Large intestine (tissue), 3 donors: ENCODE data around the gene ST3GAL3. TPM values are rescaled to one million over a fixed set of nuclear protein-coding genes. Genes with fewer than 3 reads are reported as not detected.

Experiments
- DNase-seq, 2 donors: peaks; one replicate each; pipeline versions ENCODE4 v3.0.0 to v3.0.0-alpha.2; 2013
- H3K27ac ChIP-seq: one replicate; pipeline ENCODE4 v1.5.1; 2013; ENCODE audit warnings: low read length
- H3K27me3 ChIP-seq: 2 replicates; pipeline ENCODE4 v1.6.1; 2013; ENCODE audit warnings: low read length; ENCODE audit not compliant: control insufficient read depth, insufficient read depth
- H3K36me3 ChIP-seq: 2 replicates; pipeline ENCODE4 v1.6.1; 2013; ENCODE audit warnings: low read length; ENCODE audit not compliant: control insufficient read depth, insufficient read depth
- H3K4me1 ChIP-seq: one replicate; pipeline ENCODE4 v1.6.1; 2013; ENCODE audit warnings: low read length; ENCODE audit not compliant: control insufficient read depth, insufficient read depth
- H3K4me3 ChIP-seq: one replicate; pipeline ENCODE4 v1.5.1; 2013; ENCODE audit warnings: low read length
- H3K9me3 ChIP-seq: one replicate; pipeline ENCODE4 v1.6.1; 2013; ENCODE audit warnings: mild to moderate bottlenecking, low read depth, low read length, moderate library complexity; ENCODE audit not compliant: control insufficient read depth
- WGBS: methylation state at CpG from one replicate; pipeline ENCODE4 v1.1.5; 2013; ENCODE audit warnings: low lambda C conversion rate; ENCODE audit not compliant: insufficient coverage; 5-methylcytosine and 5-hydroxymethylcytosine counted together
- polyA plus RNA-seq: library from polyadenylated mRNA; unstranded; fragments of 120-200 nt; gene quantifications from one replicate; pipeline ENCODE4 v1.2.1, GENCODE V29; 2013

The ST3GAL3 gene
- polyA plus RNA-seq, 1 donor, result 7.7 TPM

DNA sequence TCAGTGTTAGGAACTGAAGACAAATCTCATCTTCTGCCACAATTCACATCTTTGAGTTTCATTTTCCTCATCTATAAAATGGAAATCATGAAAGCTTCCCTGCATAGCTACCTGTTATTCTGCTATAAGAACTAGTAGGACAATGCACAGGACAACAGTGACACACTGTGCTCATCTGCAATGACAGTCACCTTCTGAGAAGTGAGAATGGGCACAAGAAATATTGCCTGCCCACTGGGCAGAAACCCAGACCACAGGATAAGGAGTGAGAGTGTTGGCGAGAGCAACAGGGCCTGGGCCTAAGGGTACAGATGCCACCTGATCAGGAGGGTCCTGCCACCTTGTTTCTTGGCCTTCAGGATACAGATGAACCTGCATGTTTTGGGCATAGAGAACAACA, 203.0 kb downstream of the ST3GAL3 start:
- no peaks in the 10 kb centered on the region for H3K27me3 ChIP-seq
- H3K27ac ChIP-seq, result no peak overlapping the region
- no CpG with 5 or more reads among the region's 1 CpG for WGBS
- H3K9me3 ChIP-seq, result no peaks in the 10 kb centered on the region
- no peak overlapping the region for H3K4me3 ChIP-seq
- DNase-seq, result no peak
- H3K36me3 ChIP-seq, result no peaks in the 10 kb centered on the region
- H3K4me1 ChIP-seq, result no peaks in the 10 kb centered on the region

DNA sequence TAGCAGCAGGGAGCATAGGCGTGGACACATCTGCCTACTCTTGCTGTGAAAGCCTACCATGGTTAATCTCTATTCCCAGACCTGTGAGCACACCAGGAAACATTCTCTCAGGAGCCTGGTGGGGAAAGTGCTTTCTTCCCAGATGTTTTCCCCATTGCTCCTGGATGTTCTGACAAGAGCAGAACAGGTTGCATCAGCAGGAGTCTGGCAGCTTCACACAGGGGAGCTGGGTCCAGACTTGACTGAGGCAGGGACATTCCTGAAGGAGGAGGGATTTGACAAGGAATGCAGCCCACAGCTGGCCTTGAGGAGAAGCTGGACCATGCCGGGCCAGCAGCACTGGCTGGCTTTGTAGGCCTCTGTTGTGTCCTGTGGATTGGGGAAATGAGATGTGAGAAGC, 205.3 kb downstream of the ST3GAL3 start:
- no peaks in the 10 kb centered on the region for H3K27me3 ChIP-seq
- no peak overlapping the region for H3K27ac ChIP-seq
- WGBS, result no CpG with 5 or more reads among the region's 2 CpGs
- no peaks in the 10 kb centered on the region for H3K9me3 ChIP-seq
- H3K36me3 ChIP-seq, result no peaks in the 10 kb centered on the region
- DNase-seq, result no peak
- no peak overlapping the region for H3K4me3 ChIP-seq
- no peaks in the 10 kb centered on the region for H3K4me1 ChIP-seq

DNA sequence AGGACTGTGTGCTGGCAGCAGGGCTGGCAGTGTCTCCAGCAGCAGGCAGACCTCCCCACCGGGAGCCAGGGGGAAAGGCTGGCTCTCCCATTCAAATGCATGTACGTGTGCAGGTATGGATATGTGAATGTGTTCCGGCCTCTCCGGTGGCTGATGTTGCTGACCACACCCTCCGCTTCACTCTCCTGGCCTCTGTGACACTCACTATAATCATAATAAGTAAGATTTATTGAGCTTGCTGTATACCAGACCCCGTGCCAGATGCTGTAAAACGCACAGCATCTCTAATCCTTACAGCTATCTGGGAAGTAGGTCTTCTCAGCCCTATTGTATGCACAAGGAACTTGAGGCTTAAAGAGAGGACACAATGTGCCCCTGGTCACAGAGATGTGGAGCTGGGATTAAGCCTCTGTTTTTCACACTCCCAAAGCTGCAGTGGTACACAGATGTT, 205.7 kb downstream of the ST3GAL3 start:
- Histone ChIP-seq H3K27me3 (no peaks in the 10 kb centered on the region), H3K36me3 (no peaks in the 10 kb centered on the region), H3K9me3 (no peaks in the 10 kb centered on the region), H3K4me3 (no peak overlapping the region), H3K4me1 (no peaks in the 10 kb centered on the region), H3K27ac (no peak overlapping the region)
- 60% methylated on average over 1 of the region's 7 CpGs for WGBS
- no peak for DNase-seq

DNA sequence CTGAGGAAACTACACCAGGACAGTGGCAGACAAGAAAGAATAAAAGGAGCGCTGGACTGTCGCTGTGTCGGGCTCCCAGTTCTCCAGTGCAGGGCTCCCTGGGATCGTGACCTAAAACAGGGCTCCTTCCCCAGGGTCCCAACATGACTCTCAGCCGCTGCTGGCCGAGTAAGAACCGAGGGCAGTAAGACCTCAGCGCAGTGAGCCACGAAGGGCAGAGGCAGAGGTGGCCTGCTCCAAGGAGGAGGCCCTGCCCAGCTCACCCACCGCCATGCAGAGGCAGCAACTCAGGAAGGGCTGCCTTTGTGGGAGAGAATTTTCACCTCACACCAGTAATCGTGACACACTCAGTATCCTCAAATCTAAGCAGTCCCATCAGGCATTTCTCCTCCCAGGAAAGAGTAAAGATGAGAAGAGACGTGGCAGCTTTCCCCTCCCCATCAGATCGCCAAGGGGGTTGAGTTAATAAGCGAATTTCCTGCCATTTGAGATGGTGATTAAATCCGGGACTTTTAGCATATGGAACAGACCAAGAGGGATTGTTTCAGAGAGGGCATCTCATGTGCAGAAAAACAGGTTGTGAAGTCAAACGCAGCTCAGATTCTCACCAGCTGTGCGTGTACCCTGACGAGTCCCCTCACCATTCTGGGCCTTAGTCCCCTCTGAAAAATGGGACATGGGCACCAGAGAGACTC, 206.5 kb downstream of the ST3GAL3 start:
- no peak for DNase-seq
- no peak overlapping the region for H3K27ac ChIP-seq
- 60% methylated on average over 1 of the region's 18 CpGs for WGBS

DNA sequence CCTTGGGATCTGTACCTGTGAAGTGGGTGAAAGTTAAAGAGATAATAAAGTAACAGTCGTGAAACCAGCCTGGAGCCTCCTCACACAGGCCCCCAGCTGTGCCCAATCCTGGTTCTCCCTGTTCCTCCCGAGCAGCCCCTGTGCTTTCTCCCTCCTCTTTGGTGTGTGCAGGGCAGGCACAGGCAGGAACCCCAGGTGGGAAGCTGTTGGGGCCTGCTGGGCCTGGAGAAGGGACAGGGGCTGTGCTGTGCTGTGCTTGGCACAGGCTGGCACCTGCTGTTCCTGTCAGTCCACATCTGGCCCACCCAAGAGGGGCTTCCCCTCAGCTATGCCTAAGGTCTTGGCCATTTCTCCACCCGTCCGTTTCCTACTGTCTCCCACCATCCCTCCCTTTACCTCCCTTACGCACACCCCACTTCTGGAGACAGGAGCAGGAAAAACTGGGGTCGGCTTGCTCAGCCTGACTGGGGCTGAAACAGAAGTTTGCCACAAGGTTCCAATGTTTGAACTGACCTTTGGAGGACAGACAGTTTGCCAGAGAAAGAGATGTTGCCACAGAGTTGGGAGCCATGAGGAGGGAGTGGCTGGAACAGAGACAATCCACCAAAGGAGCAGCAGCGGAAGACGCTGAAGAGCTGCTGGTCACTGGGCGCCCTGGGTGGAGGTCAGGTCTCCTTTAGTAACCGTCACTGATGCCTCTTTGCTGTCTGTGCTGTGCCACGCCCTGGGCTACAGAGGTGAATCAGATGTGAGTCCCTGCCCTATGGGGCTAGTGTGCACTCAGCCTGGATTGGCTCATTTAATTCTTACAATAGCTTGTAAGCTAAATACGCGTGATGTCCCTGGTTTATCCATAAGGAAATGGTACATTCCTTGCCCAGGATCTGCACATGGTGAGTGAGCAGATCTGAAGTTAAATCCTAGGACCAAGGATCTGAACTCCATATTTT, 207.5 kb downstream of the ST3GAL3 start:
- Histone ChIP-seq H3K4me3 (no peak overlapping the region), H3K4me1 (no peaks in the 10 kb centered on the region), H3K27ac (no peak overlapping the region), H3K36me3 (no peaks in the 10 kb centered on the region), H3K27me3 (no peaks in the 10 kb centered on the region), H3K9me3 (no peaks in the 10 kb centered on the region)
- WGBS, result no CpG with 5 or more reads among the region's 13 CpGs
- DNase-seq, result no peak

More for the DNA sequence above, 206.5 kb downstream of the ST3GAL3 start:
- no peaks in the 10 kb centered on the region for H3K27me3 ChIP-seq
- no peaks in the 10 kb centered on the region for H3K36me3 ChIP-seq
- no peaks in the 10 kb centered on the region for H3K9me3 ChIP-seq
- H3K4me1 ChIP-seq, result no peaks in the 10 kb centered on the region
- H3K4me3 ChIP-seq, result no peak overlapping the region

DNA sequence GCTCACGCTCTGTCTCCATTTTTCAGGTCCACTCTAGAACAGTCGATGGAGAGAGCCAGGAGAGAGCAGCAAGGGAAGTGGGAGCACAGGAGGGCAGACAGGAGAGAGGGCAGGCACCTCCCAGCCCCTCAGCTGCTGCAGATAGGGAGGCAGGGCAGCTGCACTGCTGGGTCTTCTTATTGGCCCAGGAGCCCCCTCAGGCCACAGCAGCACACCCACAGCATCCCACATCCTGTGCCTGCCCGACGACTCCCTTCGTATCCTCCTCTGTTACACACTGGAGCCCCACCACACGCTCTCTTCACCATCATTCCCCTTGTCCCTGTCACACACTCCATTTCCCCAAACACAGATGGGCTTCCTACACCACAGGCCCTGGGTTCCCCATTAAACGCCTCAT, 212.6 kb downstream of the ST3GAL3 start:
- DNase-seq, result no peak
- H3K4me1 ChIP-seq, result no peaks in the 10 kb centered on the region
- H3K27me3 ChIP-seq, result no peaks in the 10 kb centered on the region
- no peak overlapping the region for H3K27ac ChIP-seq
- WGBS, result 100% methylated on average over 4 of the region's 7 CpGs
- no peaks in the 10 kb centered on the region for H3K36me3 ChIP-seq
- no peaks in the 10 kb centered on the region for H3K9me3 ChIP-seq
- H3K4me3 ChIP-seq, result no peak overlapping the region

DNA sequence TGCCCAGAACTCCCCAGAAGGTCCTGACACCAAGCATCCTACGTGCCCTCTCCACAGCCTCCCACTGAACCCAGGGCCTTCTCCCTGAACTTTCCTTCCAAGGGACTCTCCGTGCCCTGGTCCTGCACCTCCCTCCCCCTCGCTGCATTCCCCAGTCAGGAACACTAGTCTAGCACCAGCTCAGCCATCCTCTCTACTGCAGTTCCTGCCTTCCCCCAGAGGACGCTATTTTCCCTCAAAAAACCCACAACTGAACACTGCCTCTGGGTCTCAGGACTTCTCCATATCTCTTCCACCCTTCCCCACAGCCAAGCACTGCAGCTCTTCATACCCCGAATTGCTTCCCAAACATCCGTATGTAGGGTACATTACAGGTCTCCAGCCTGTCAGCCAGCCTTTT, 213.7 kb downstream of the ST3GAL3 start:
- H3K4me3 ChIP-seq, result no peak overlapping the region
- H3K4me1 ChIP-seq, result no peaks in the 10 kb centered on the region
- no peak overlapping the region for H3K27ac ChIP-seq
- H3K27me3 ChIP-seq, result no peaks in the 10 kb centered on the region
- no peaks in the 10 kb centered on the region for H3K36me3 ChIP-seq
- no peak for DNase-seq
- no peaks in the 10 kb centered on the region for H3K9me3 ChIP-seq
- WGBS, result no CpG with 5 or more reads among the region's 6 CpGs

DNA sequence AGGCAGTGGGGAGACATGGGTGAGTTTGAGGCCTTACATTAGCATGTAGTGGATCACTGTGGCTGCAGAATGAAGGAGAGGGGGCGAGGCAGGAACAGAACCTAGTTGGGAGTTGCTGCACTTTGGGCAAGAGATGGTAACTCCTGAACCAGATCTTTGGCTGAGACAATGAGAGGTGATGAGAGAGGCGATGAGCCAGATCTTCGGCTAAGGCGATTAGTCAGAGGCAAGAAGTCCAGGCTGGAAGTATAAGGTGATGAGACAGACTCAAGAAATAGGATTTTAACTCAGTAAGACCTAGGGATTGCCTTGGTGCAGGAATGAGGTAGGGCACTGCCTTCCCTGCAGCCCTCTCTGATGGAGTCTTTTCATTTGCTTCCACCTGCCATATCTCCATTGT, 217.2 kb downstream of the ST3GAL3 start:
- WGBS, result no CpG with 5 or more reads among the region's 4 CpGs
- Histone ChIP-seq H3K27me3 (no peaks in the 10 kb centered on the region), H3K4me3 (no peak overlapping the region), H3K4me1 (no peaks in the 10 kb centered on the region), H3K36me3 (peaks cover 3% of the 10 kb centered on the region), H3K27ac (no peak overlapping the region), H3K9me3 (no peaks in the 10 kb centered on the region)
- DNase-seq, result no peak

DNA sequence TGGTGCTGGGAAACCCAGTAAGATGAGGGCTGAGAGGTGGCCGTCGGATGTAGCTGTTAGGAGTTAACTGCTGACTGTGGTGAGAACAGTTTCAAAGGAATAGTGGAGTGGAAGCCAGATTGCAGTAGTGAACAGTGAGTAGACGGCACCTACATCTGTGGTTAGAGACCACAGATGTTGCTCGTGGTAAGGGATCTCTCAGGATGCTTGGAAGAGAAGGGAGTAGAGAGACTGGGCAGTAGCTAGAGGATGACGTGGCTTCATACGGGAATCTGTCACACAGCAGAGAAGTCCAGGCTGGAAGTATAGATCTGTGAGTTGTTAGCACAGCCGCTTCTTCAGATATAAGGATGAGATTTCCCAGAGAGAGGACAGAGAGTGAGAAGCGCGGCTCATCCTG, 218.5 kb downstream of the ST3GAL3 start:
- Histone ChIP-seq H3K4me3 (no peak overlapping the region), H3K36me3 (peaks cover 3% of the 10 kb centered on the region), H3K27ac (no peak overlapping the region), H3K27me3 (no peaks in the 10 kb centered on the region), H3K4me1 (no peaks in the 10 kb centered on the region), H3K9me3 (no peaks in the 10 kb centered on the region)
- 96% methylated on average over 3 of the region's 9 CpGs for WGBS
- no peak for DNase-seq

DNA sequence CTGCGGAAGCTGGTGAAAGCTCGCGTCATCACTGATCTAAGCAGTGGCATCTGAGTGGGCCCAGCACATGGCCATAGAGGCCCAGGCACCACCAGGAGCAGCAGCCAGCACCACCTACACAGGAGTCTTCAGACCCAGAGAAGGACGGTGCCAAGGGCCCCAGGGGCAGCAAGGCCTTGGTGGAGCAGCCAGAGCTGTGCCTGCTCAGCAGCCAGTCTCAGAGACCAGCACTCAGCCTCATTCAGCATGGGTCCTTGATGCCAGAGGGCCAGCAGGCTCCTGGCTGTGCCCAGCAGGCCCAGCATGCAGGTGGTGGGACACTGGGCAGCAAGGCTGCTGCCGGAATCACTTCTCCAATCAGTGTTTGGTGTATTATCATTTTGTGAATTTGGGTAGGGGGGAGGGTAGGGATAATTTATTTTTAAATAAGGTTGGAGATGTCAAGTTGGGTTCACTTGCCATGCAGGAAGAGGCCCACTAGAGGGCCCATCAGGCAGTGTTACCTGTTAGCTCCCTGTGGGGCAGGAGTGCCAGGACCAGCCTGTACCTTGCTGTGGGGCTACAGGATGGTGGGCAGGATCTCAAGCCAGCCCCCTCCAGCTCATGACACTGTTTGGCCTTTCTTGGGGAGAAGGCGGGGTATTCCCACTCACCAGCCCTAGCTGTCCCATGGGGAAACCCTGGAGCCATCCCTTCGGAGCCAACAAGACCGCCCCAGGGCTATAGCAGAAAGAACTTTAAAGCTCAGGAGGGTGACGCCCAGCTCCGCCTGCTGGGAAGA, 223.0 kb downstream of the ST3GAL3 start:
- H3K4me3 ChIP-seq, result no peak overlapping the region
- H3K27ac ChIP-seq, result no peak overlapping the region
- no peak for DNase-seq
- H3K36me3 ChIP-seq, result peaks cover 3% of the 10 kb centered on the region
- H3K4me1 ChIP-seq, result peaks cover 14% of the 10 kb centered on the region
- no CpG with 5 or more reads among the region's 10 CpGs for WGBS
- peaks cover 12% of the 10 kb centered on the region for H3K27me3 ChIP-seq
- peaks cover 2% of the 10 kb centered on the region for H3K9me3 ChIP-seq
